Measurements from ENCODE around the gene CX3CR1. TPM values are rescaled to one million over a fixed set of nuclear protein-coding genes. Genes with fewer than 3 reads are reported as not detected.

CX3CR1 gene
- total RNA-seq, 1 experiment from 2014 or later = not detected

GRCh38 chr3:39260318-39260717, 19.5 kb downstream of the CX3CR1 start:
- TF ChIP-seq, protein P1, sequence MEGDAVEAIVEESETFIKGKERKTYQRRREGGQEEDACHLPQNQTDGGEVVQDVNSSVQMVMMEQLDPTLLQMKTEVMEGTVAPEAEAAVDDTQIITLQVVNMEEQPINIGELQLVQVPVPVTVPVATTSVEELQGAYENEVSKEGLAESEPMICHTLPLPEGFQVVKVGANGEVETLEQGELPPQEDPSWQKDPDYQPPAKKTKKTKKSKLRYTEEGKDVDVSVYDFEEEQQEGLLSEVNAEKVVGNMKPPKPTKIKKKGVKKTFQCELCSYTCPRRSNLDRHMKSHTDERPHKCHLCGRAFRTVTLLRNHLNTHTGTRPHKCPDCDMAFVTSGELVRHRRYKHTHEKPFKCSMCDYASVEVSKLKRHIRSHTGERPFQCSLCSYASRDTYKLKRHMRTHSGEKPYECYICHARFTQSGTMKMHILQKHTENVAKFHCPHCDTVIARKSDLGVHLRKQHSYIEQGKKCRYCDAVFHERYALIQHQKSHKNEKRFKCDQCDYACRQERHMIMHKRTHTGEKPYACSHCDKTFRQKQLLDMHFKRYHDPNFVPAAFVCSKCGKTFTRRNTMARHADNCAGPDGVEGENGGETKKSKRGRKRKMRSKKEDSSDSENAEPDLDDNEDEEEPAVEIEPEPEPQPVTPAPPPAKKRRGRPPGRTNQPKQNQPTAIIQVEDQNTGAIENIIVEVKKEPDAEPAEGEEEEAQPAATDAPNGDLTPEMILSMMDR (IDR thresholded peaks at IDR 0.05; ENCODE audit: unreplicated experiment) = no peak
- BruUV-seq (replicated peaks) = TSS peak; percentile 89
- POLR2A ChIA-PET = no interaction called here

GRCh38 chr3:39255503-39256325, 24.1 kb downstream of the CX3CR1 start:
- Mint-ChIP-seq H3K27ac (ENCODE audit: low read depth, unreplicated experiment) (no peak overlapping the region), H3K4me1 (ENCODE audit: insufficient read depth, unreplicated experiment) (peaks cover 11% of the 10 kb centered on the region), H3K9me3 (ENCODE audit: unreplicated experiment) (no peaks in the 10 kb centered on the region), H3K27me3 (ENCODE audit: insufficient read depth, unreplicated experiment) (peaks cover 59% of the 10 kb centered on the region), H3K4me3 (ENCODE audit: unreplicated experiment) (no peak overlapping the region), H3K36me3 (ENCODE audit: insufficient read depth, unreplicated experiment) (no peaks in the 10 kb centered on the region)
- intact Hi-C loops (cut with micrococcal nuclease) = no loop called here
- ChIA-PET POLR2A (no interaction called here), CTCF (interaction anchor here (0.6 to 1.6 kb wide), 5 partner anchors 37 to 158 kb away, joined by 3 to 9 read pairs (median 4); no protein-coding TSS in a partner anchor)
- no peak for DNase-seq (ENCODE audit: unreplicated experiment)
- TF ChIP-seq, protein P1 (IDR thresholded peaks at IDR 0.05; ENCODE audit: unreplicated experiment) = no peak
- BruUV-seq (replicated peaks) = no TSS peak

More at GRCh38 chr3:39260318-39260717, 19.5 kb downstream of the CX3CR1 start:
- Mint-ChIP-seq H3K4me1 (ENCODE audit: insufficient read depth, unreplicated experiment) (peaks cover 6% of the 10 kb centered on the region), H3K27ac (ENCODE audit: low read depth, unreplicated experiment) (peak overlapping the region; percentile 89), H3K9me3 (ENCODE audit: unreplicated experiment) (no peaks in the 10 kb centered on the region), H3K27me3 (ENCODE audit: insufficient read depth, unreplicated experiment) (peaks cover 48% of the 10 kb centered on the region), H3K36me3 (ENCODE audit: insufficient read depth, unreplicated experiment) (no peaks in the 10 kb centered on the region), H3K4me3 (ENCODE audit: unreplicated experiment) (no peak overlapping the region)
- no peak for DNase-seq (ENCODE audit: unreplicated experiment)
- intact Hi-C loops (cut with micrococcal nuclease) = no loop called here
- CTCF ChIA-PET = interaction anchor here (1.0 kb wide), 1 partner anchor 73 kb away, joined by 6 read pairs; no protein-coding TSS in a partner anchor

GRCh38 chr3:39254806-39255449, 24.9 kb downstream of the CX3CR1 start:
- CTCF ChIA-PET = interaction anchor here (0.9 to 1.6 kb wide), 4 partner anchors 33 to 49 kb away, joined by 3 to 9 read pairs (median 4); no protein-coding TSS in a partner anchor
- no peak for DNase-seq (ENCODE audit: unreplicated experiment)
- POLR2A ChIA-PET = no interaction called here
- H3K36me3 Mint-ChIP-seq (ENCODE audit: insufficient read depth, unreplicated experiment) = no peaks in the 10 kb centered on the region
- TF ChIP-seq, protein P1 (IDR thresholded peaks at IDR 0.05; ENCODE audit: unreplicated experiment) = no peak
- H3K27me3 Mint-ChIP-seq (ENCODE audit: insufficient read depth, unreplicated experiment) = peaks cover 67% of the 10 kb centered on the region
- no peak overlapping the region for H3K4me3 Mint-ChIP-seq (ENCODE audit: unreplicated experiment)
- no peak overlapping the region for H3K27ac Mint-ChIP-seq (ENCODE audit: low read depth, unreplicated experiment)
- intact Hi-C loops (cut with micrococcal nuclease) = no loop called here
- no TSS peak for BruUV-seq (replicated peaks)
- H3K4me1 Mint-ChIP-seq (ENCODE audit: insufficient read depth, unreplicated experiment) = peaks cover 11% of the 10 kb centered on the region
- H3K9me3 Mint-ChIP-seq (ENCODE audit: unreplicated experiment) = no peaks in the 10 kb centered on the region

DNA sequence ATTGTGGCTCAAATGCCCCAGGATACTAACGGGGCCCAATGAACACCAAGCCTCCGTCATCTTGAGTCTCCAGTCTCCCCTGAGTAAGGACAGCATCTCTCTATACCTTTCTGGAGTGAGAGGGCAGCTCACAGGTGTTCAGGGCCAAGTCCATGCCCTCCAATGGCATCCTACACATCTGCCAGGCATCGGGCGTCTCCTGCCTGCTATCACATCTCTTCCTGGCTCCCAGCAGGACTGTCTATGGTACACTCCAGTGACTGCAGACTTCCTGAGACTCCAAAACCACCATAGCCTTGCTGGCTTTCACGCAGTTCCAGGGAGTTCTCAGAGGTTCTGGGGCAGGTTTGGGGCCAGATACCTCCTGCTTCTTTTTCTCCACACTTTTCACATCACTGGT, 28.3 kb downstream of the CX3CR1 start:
- Mint-ChIP-seq H3K36me3 (ENCODE audit: insufficient read depth, unreplicated experiment) (no peaks in the 10 kb centered on the region), H3K4me1 (ENCODE audit: insufficient read depth, unreplicated experiment) (peaks cover 11% of the 10 kb centered on the region), H3K9me3 (ENCODE audit: unreplicated experiment) (no peaks in the 10 kb centered on the region), H3K4me3 (ENCODE audit: unreplicated experiment) (no peak overlapping the region), H3K27me3 (ENCODE audit: insufficient read depth, unreplicated experiment) (peaks cover 46% of the 10 kb centered on the region), H3K27ac (ENCODE audit: low read depth, unreplicated experiment) (no peak overlapping the region)
- no peak for DNase-seq (ENCODE audit: unreplicated experiment)
- no TSS peak for BruUV-seq (replicated peaks)
- intact Hi-C loops (cut with micrococcal nuclease) = no loop called here
- ChIA-PET POLR2A (interaction anchor here (0.7 kb wide), 1 partner anchor 12 kb away, joined by 4 read pairs; no protein-coding TSS in a partner anchor), CTCF (interaction anchor here (0.7 to 2.6 kb wide), 2 partner anchors 11 to 37 kb away, joined by 3 to 14 read pairs; no protein-coding TSS in a partner anchor)
- TF ChIP-seq, protein P1 (IDR thresholded peaks at IDR 0.05; ENCODE audit: unreplicated experiment) = no peak

All from MCF 10A (cell line).